ENCODE data around the gene MCF2L.
"Not testable (repeated sequence)": the region's sequence is repeated elsewhere in the genome, so short reads cannot be mapped to it uniquely, and the experiment has no call there.

The MCF2L gene

GRCh38 chr13:113112475-113112874, 143.5 kb downstream of the MCF2L start:
- not testable (repeated sequence) for H3K9me3 ChIP-seq (ENCODE audit: control insufficient read depth, low read depth, low read length); H3K36me3 ChIP-seq (ENCODE audit: control insufficient read depth, low read depth, low read length); H3K27ac ChIP-seq (ENCODE audit: low read length); H3K4me1 ChIP-seq (ENCODE audit: control insufficient read depth, low read depth, low read length); H3K9ac ChIP-seq (ENCODE audit: low read length); H3K4me3 ChIP-seq (ENCODE audit: low read length)
- peaks cover 41% of the 10 kb centered on the region for H3K27me3 ChIP-seq (ENCODE audit: control insufficient read depth, insufficient read depth, low read length)

GRCh38 chr13:113112893-113113845, 144.2 kb downstream of the MCF2L start:
- no peak overlapping the region for H3K9ac ChIP-seq (ENCODE audit: low read length)
- no peaks in the 10 kb centered on the region for H3K4me1 ChIP-seq (ENCODE audit: control insufficient read depth, low read depth, low read length)
- no peaks in the 10 kb centered on the region for H3K9me3 ChIP-seq (ENCODE audit: control insufficient read depth, low read depth, low read length)
- no peaks in the 10 kb centered on the region for H3K36me3 ChIP-seq (ENCODE audit: control insufficient read depth, low read depth, low read length)
- H3K4me3 ChIP-seq (ENCODE audit: low read length): no peak overlapping the region
- peaks cover 41% of the 10 kb centered on the region for H3K27me3 ChIP-seq (ENCODE audit: control insufficient read depth, insufficient read depth, low read length)
- H3K27ac ChIP-seq (ENCODE audit: low read length): no peak overlapping the region

- H3K36me3 ChIP-seq (ENCODE audit: control insufficient read depth, low read depth, low read length): no peaks in the 10 kb centered on the region
These were observed 144.8 kb downstream of the MCF2L start for GRCh38 chr13:113113846-113114271.

GRCh38 chr13:113114511-113115362, 145.7 kb downstream of the MCF2L start:
- H3K4me1 ChIP-seq (ENCODE audit: control insufficient read depth, low read depth, low read length): no peaks in the 10 kb centered on the region
- no peaks in the 10 kb centered on the region for H3K36me3 ChIP-seq (ENCODE audit: control insufficient read depth, low read depth, low read length)
- no peak overlapping the region for H3K27ac ChIP-seq (ENCODE audit: low read length)
- no peak overlapping the region for H3K9ac ChIP-seq (ENCODE audit: low read length)
- H3K27me3 ChIP-seq (ENCODE audit: control insufficient read depth, insufficient read depth, low read length): peaks cover 29% of the 10 kb centered on the region
- no peak overlapping the region for H3K4me3 ChIP-seq (ENCODE audit: low read length)
- no peaks in the 10 kb centered on the region for H3K9me3 ChIP-seq (ENCODE audit: control insufficient read depth, low read depth, low read length)

More at GRCh38 chr13:113113846-113114271, 144.8 kb downstream of the MCF2L start:
- Histone ChIP-seq H3K27me3 (ENCODE audit: control insufficient read depth, insufficient read depth, low read length) (peaks cover 37% of the 10 kb centered on the region), H3K9me3 (ENCODE audit: control insufficient read depth, low read depth, low read length) (no peaks in the 10 kb centered on the region), H3K9ac (ENCODE audit: low read length) (no peak overlapping the region), H3K4me3 (ENCODE audit: low read length) (no peak overlapping the region), H3K4me1 (ENCODE audit: control insufficient read depth, low read depth, low read length) (no peaks in the 10 kb centered on the region), H3K27ac (ENCODE audit: low read length) (no peak overlapping the region)

- no peak overlapping the region for H3K27ac ChIP-seq (ENCODE audit: low read length)
- peaks cover 20% of the 10 kb centered on the region for H3K27me3 ChIP-seq (ENCODE audit: control insufficient read depth, insufficient read depth, low read length)
These were observed 146.6 kb downstream of the MCF2L start for GRCh38 chr13:113115363-113116205.

GRCh38 chr13:113116206-113116800, 147.3 kb downstream of the MCF2L start:
- Histone ChIP-seq H3K9ac (ENCODE audit: low read length) (no peak overlapping the region), H3K36me3 (ENCODE audit: control insufficient read depth, low read depth, low read length) (no peaks in the 10 kb centered on the region), H3K27me3 (ENCODE audit: control insufficient read depth, insufficient read depth, low read length) (peaks cover 13% of the 10 kb centered on the region)

More at GRCh38 chr13:113115363-113116205, 146.6 kb downstream of the MCF2L start:
- Histone ChIP-seq H3K9ac (ENCODE audit: low read length) (no peak overlapping the region), H3K4me1 (ENCODE audit: control insufficient read depth, low read depth, low read length) (no peaks in the 10 kb centered on the region), H3K36me3 (ENCODE audit: control insufficient read depth, low read depth, low read length) (no peaks in the 10 kb centered on the region), H3K9me3 (ENCODE audit: control insufficient read depth, low read depth, low read length) (no peaks in the 10 kb centered on the region), H3K4me3 (ENCODE audit: low read length) (no peak overlapping the region)

GRCh38 chr13:113116871-113117271, 147.9 kb downstream of the MCF2L start:
- Histone ChIP-seq H3K4me3 (ENCODE audit: low read length) (no peak overlapping the region), H3K9me3 (ENCODE audit: control insufficient read depth, low read depth, low read length) (no peaks in the 10 kb centered on the region), H3K9ac (ENCODE audit: low read length) (no peak overlapping the region), H3K36me3 (ENCODE audit: control insufficient read depth, low read depth, low read length) (no peaks in the 10 kb centered on the region), H3K27me3 (ENCODE audit: control insufficient read depth, insufficient read depth, low read length) (peaks cover 9% of the 10 kb centered on the region), H3K4me1 (ENCODE audit: control insufficient read depth, low read depth, low read length) (no peaks in the 10 kb centered on the region), H3K27ac (ENCODE audit: low read length) (no peak overlapping the region)

More at GRCh38 chr13:113116206-113116800, 147.3 kb downstream of the MCF2L start:
- no peak overlapping the region for H3K4me3 ChIP-seq (ENCODE audit: low read length)
- no peaks in the 10 kb centered on the region for H3K4me1 ChIP-seq (ENCODE audit: control insufficient read depth, low read depth, low read length)
- no peaks in the 10 kb centered on the region for H3K9me3 ChIP-seq (ENCODE audit: control insufficient read depth, low read depth, low read length)
- no peak overlapping the region for H3K27ac ChIP-seq (ENCODE audit: low read length)

- Histone ChIP-seq H3K9me3 (ENCODE audit: control insufficient read depth, low read depth, low read length) (no peaks in the 10 kb centered on the region), H3K9ac (ENCODE audit: low read length) (no peak overlapping the region), H3K27me3 (ENCODE audit: control insufficient read depth, insufficient read depth, low read length) (peaks cover 7% of the 10 kb centered on the region), H3K36me3 (ENCODE audit: control insufficient read depth, low read depth, low read length) (no peaks in the 10 kb centered on the region), H3K4me3 (ENCODE audit: low read length) (no peak overlapping the region), H3K27ac (ENCODE audit: low read length) (no peak overlapping the region), H3K4me1 (ENCODE audit: control insufficient read depth, low read depth, low read length) (no peaks in the 10 kb centered on the region)
These were observed 148.4 kb downstream of the MCF2L start for GRCh38 chr13:113117335-113117872.

- Histone ChIP-seq H3K27me3 (ENCODE audit: control insufficient read depth, insufficient read depth, low read length) (peaks cover 5% of the 10 kb centered on the region), H3K4me1 (ENCODE audit: control insufficient read depth, low read depth, low read length) (peaks cover 3% of the 10 kb centered on the region), H3K36me3 (ENCODE audit: control insufficient read depth, low read depth, low read length) (no peaks in the 10 kb centered on the region), H3K4me3 (ENCODE audit: low read length) (no peak overlapping the region), H3K9me3 (ENCODE audit: control insufficient read depth, low read depth, low read length) (no peaks in the 10 kb centered on the region), H3K9ac (ENCODE audit: low read length) (no peak overlapping the region), H3K27ac (ENCODE audit: low read length) (no peak overlapping the region)
These were observed 148.9 kb downstream of the MCF2L start for GRCh38 chr13:113117911-113118260.

GRCh38 chr13:113118261-113119021, 149.4 kb downstream of the MCF2L start:
- Histone ChIP-seq H3K36me3 (ENCODE audit: control insufficient read depth, low read depth, low read length) (no peaks in the 10 kb centered on the region), H3K4me3 (ENCODE audit: low read length) (no peak overlapping the region), H3K27me3 (ENCODE audit: control insufficient read depth, insufficient read depth, low read length) (no peaks in the 10 kb centered on the region), H3K27ac (ENCODE audit: low read length) (no peak overlapping the region), H3K4me1 (ENCODE audit: control insufficient read depth, low read depth, low read length) (peaks cover 7% of the 10 kb centered on the region), H3K9ac (ENCODE audit: low read length) (no peak overlapping the region), H3K9me3 (ENCODE audit: control insufficient read depth, low read depth, low read length) (no peaks in the 10 kb centered on the region)

Data from iPS-18a (cell line).